ENCODE results near the gene PLEKHS1.

Gene PLEKHS1

GRCh38 chr10:113732160-113732881 is 19.2 kb upstream of the PLEKHS1 start:
- H3K4me3 ChIP-seq (ENCODE audit: low read depth, low read length) = no peak overlapping the region
- no peak for TF ChIP-seq CTCF (IDR thresholded peaks at IDR 0.05; ENCODE audit: borderline replicate concordance, insufficient read depth, low read depth, low read length)

- no peak overlapping the region for H3K4me3 ChIP-seq (ENCODE audit: low read depth, low read length)
- no peak for TF ChIP-seq CTCF (IDR thresholded peaks at IDR 0.05; ENCODE audit: borderline replicate concordance, insufficient read depth, low read depth, low read length)
Observed at GRCh38 chr10:113732966-113733365, 18.5 kb upstream of the PLEKHS1 start.

DNA sequence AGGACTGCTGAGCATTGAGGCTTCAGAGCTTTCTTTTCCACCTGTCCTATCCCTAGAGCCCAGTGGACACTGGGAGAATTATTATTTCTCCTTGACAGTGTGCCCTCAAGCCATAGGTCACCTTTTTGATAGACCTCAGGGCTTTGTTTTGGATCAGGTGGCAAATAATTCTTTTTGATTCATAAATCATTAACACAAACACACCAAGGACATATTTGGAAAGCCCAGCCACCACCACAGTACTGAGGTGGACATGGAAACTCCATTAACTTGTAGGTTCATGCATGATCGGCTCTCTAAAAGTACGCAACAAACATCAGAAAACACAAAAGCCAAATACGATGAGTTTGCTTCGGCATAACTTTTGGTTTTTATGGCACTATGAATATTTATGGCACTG is 17.8 kb upstream of the PLEKHS1 start:
- TF ChIP-seq CTCF (IDR thresholded peaks at IDR 0.05; ENCODE audit: borderline replicate concordance, insufficient read depth, low read depth, low read length) = no peak
- no peak overlapping the region for H3K4me3 ChIP-seq (ENCODE audit: low read depth, low read length)

DNA sequence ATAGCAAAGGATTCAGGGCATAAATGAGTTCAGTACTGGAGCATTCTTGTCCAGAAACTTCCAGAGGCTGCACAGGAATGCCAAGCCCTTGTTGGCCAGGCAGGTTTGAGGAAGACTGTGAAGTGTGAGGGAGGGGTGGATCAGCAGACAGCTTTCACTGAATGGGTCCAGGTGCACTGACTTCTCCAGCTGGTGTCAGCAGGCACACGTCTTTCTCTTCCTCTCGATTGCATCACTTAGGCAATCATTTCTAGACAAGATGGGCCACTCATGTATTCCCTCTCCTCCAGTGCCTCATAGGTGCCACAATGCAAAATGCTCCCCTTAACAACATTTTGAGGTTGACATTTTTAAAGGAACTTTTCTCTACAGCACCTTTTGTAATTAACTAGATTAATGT is 15.6 kb upstream of the PLEKHS1 start:
- H3K4me3 ChIP-seq (ENCODE audit: low read depth, low read length) = no peak overlapping the region
- no peak for TF ChIP-seq CTCF (IDR thresholded peaks at IDR 0.05; ENCODE audit: borderline replicate concordance, insufficient read depth, low read depth, low read length)

DNA sequence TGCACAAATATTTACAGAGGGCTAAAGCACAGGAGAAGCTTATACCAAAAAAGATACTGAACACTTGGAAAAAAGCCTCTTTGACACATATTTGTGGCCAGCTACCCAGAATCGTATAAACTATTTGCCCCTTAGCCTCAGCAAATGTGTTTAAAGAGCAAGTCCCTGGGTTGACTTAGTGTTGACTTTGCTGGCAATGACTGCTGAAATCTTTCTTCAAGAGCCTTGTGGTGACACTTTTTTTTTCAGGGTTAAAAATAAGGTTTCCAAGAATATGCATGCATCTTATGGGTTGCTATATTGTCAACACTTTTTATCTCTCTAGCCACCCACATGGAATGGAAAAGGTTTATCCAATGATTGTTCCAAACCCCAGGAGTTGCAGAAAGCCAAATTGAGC is 14.9 kb upstream of the PLEKHS1 start:
- no peak overlapping the region for H3K4me3 ChIP-seq (ENCODE audit: low read depth, low read length)
- TF ChIP-seq CTCF (IDR thresholded peaks at IDR 0.05; ENCODE audit: borderline replicate concordance, insufficient read depth, low read depth, low read length) = no peak

DNA sequence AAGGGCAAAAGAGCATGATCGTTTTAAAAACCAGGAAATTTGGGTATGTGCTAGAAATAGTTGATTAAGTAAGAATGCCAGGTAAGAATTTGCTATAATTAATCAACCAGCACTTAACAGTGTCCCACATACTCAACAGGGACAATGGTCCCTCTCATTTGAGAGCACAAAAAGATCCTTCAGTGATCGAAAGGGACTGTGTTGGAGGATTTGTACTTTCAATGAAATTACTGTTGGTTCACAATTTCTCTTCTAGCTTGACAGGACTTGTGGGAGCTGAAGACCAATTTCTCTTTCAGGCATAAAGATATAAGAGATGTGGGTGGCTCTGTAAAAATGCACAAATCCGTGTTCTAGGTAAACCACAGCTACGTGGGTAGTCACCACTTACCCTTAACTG is 12.5 kb upstream of the PLEKHS1 start:
- TF ChIP-seq CTCF (IDR thresholded peaks at IDR 0.05; ENCODE audit: borderline replicate concordance, insufficient read depth, low read depth, low read length) = no peak
- H3K4me3 ChIP-seq (ENCODE audit: low read depth, low read length) = no peak overlapping the region

GRCh38 chr10:113739577-113739976 is 11.9 kb upstream of the PLEKHS1 start:
- no peak for TF ChIP-seq CTCF (IDR thresholded peaks at IDR 0.05; ENCODE audit: borderline replicate concordance, insufficient read depth, low read depth, low read length)
- H3K4me3 ChIP-seq (ENCODE audit: low read depth, low read length) = no peak overlapping the region
